Measurements from ENCODE around the gene RSPH6A. TPM values are rescaled to one million over a fixed set of nuclear protein-coding genes. Genes with fewer than 3 reads are reported as not detected.

Gene RSPH6A
- total RNA-seq, 1 donor from 2014 or later, result 0.48 TPM

DNA sequence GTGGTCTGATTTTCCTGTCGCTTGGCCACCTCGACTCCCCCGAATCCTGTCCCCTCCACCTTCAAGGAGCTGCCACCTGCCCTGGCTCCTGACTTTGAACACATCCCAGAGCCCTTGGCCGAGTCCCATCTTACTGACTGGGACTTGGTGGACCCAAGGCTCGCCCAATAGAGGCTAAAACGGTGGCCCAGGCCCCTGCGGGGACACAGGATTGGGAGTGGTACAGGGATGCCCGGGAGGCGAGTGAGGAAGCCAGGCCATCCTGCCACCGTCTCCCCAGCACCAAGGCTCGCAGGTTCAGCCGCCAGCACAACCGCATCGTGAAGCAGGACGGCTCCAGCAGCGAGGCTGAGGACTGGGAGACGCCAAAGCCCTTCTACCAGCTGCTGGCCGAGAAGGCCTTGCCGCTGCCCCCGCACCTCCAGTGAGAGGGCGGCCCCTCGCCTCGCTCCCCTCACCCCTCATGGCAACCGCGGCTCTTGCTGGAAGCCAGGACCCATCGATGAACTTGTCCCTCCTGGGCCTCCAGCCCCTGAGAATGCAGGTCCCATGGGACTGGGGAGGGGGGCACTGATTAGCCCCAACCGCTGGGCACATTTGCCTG lies 51.3 kb downstream of the RSPH6A start:
- H3K36me3 Mint-ChIP-seq (ENCODE audit: insufficient read depth), result no peaks in the 10 kb centered on the region
- no peaks in the 10 kb centered on the region for H3K9me3 Mint-ChIP-seq (ENCODE audit: low read depth)
- H3K4me3 Mint-ChIP-seq (ENCODE audit: low read depth), result no peak overlapping the region
- peaks cover 12% of the 10 kb centered on the region for H3K4me1 Mint-ChIP-seq (ENCODE audit: low read depth)
- no peak for DNase-seq (ENCODE audit: low spot score, unreplicated experiment)
- H3K27me3 Mint-ChIP-seq, result peaks cover 8% of the 10 kb centered on the region
- peak overlapping the region; percentile 62 for H3K27ac Mint-ChIP-seq
- TF ChIP-seq, protein P1, sequence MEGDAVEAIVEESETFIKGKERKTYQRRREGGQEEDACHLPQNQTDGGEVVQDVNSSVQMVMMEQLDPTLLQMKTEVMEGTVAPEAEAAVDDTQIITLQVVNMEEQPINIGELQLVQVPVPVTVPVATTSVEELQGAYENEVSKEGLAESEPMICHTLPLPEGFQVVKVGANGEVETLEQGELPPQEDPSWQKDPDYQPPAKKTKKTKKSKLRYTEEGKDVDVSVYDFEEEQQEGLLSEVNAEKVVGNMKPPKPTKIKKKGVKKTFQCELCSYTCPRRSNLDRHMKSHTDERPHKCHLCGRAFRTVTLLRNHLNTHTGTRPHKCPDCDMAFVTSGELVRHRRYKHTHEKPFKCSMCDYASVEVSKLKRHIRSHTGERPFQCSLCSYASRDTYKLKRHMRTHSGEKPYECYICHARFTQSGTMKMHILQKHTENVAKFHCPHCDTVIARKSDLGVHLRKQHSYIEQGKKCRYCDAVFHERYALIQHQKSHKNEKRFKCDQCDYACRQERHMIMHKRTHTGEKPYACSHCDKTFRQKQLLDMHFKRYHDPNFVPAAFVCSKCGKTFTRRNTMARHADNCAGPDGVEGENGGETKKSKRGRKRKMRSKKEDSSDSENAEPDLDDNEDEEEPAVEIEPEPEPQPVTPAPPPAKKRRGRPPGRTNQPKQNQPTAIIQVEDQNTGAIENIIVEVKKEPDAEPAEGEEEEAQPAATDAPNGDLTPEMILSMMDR (IDR thresholded peaks at IDR 0.05; ENCODE audit: unreplicated experiment), result no peak

GRCh38 chr19:45762870-45763631 lies 52.1 kb downstream of the RSPH6A start:
- peaks cover 8% of the 10 kb centered on the region for H3K27me3 Mint-ChIP-seq
- no peak overlapping the region for H3K4me3 Mint-ChIP-seq (ENCODE audit: low read depth)
- no peak overlapping the region for H3K27ac Mint-ChIP-seq
- DNase-seq (ENCODE audit: low spot score, unreplicated experiment), result no peak
- H3K36me3 Mint-ChIP-seq (ENCODE audit: insufficient read depth), result no peaks in the 10 kb centered on the region
- no peaks in the 10 kb centered on the region for H3K9me3 Mint-ChIP-seq (ENCODE audit: low read depth)
- H3K4me1 Mint-ChIP-seq (ENCODE audit: low read depth), result peaks cover 14% of the 10 kb centered on the region
- TF ChIP-seq, protein P1 (IDR thresholded peaks at IDR 0.05; ENCODE audit: unreplicated experiment), result no peak

- no peak overlapping the region for H3K4me3 Mint-ChIP-seq (ENCODE audit: low read depth)
These were observed 53.4 kb downstream of the RSPH6A start for GRCh38 chr19:45761714-45762113.

DNA sequence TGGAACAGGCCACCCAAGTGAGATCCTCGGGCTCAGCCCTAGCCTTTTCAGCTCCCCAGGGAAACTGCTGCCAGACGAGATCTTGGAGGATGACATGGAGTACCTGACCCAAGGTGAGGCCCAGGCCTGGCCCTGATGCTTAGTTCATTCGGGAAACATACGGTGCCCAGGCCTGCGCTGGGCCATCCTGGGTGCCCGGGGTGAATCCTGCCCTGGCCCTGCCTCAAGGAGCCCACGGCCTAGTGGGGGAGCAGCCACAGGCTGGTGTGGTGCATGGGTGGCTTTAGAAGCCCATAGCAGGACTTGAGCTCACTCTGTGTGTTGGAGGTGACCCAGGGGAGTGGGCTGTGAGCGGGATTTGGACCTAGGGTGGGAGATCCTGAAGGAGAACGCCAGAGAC lies 56.2 kb downstream of the RSPH6A start:
- Mint-ChIP-seq H3K4me3 (ENCODE audit: low read depth) (no peak overlapping the region), H3K4me1 (ENCODE audit: low read depth) (peaks cover 11% of the 10 kb centered on the region), H3K27me3 (peaks cover 8% of the 10 kb centered on the region), H3K9me3 (ENCODE audit: low read depth) (no peaks in the 10 kb centered on the region), H3K27ac (no peak overlapping the region), H3K36me3 (ENCODE audit: insufficient read depth) (no peaks in the 10 kb centered on the region)
- TF ChIP-seq, protein P1 (IDR thresholded peaks at IDR 0.05; ENCODE audit: unreplicated experiment), result no peak
- DNase-seq (ENCODE audit: low spot score, unreplicated experiment), result no peak

More at GRCh38 chr19:45761714-45762113, 53.4 kb downstream of the RSPH6A start:
- no peak for DNase-seq (ENCODE audit: low spot score, unreplicated experiment)
- Mint-ChIP-seq H3K27ac (no peak overlapping the region), H3K36me3 (ENCODE audit: insufficient read depth) (no peaks in the 10 kb centered on the region), H3K4me1 (ENCODE audit: low read depth) (peaks cover 18% of the 10 kb centered on the region), H3K9me3 (ENCODE audit: low read depth) (no peaks in the 10 kb centered on the region), H3K27me3 (peaks cover 8% of the 10 kb centered on the region)
- TF ChIP-seq, protein P1 (IDR thresholded peaks at IDR 0.05; ENCODE audit: unreplicated experiment), result no peak

DNA sequence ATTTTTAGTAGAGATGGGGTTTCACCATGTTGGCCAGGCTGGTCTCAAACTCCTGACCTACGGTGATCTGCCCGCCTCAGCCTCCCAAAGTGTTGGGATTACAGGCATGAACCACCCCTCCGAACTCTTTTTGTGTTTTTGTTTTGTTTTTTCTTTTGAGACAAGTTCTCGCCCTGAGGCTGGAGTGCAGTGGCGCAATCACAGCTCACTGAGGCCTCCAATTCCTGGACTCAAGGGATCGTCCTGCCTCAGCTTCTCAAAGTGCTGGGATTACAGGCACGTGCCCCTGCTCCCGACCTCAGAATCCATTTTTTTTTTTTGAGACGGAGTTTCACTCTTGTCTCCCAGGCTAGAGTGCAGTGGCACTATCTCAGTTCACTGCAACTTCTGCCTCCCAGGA lies 57.4 kb downstream of the RSPH6A start:
- Mint-ChIP-seq H3K27me3 (peaks cover 8% of the 10 kb centered on the region), H3K9me3 (ENCODE audit: low read depth) (no peaks in the 10 kb centered on the region), H3K4me3 (ENCODE audit: low read depth) (no peak overlapping the region), H3K27ac (peak overlapping the region; percentile 82), H3K4me1 (ENCODE audit: low read depth) (peaks cover 11% of the 10 kb centered on the region), H3K36me3 (ENCODE audit: insufficient read depth) (no peaks in the 10 kb centered on the region)
- TF ChIP-seq, protein P1 (IDR thresholded peaks at IDR 0.05; ENCODE audit: unreplicated experiment), result no peak
- DNase-seq (ENCODE audit: low spot score, unreplicated experiment), result no peak

Measured in progenitor cell of endocrine pancreas (in vitro differentiated cells).